Keratinocyte (primary cell): ENCODE results near the gene TBC1D16.

Experiments used
- EZH2 ChIP-seq: IDR thresholded peaks from one replicate; pipeline ENCODE4 v1.6.1; 2012; ENCODE audit warnings: inconsistent platforms, mild to moderate bottlenecking, low read length, moderate library complexity
- TF ChIP-seq, protein P1 (sequence below), 3 experiments: IDR thresholded peaks in 1 of 3; conservative IDR thresholded peaks in 1 of 3; optimal IDR thresholded peaks in 1 of 3; 2 replicates in 2 of 3; 3 replicates in 1 of 3; pipeline versions ENCODE3 to v1.5.1; 2011; ENCODE audit warnings: low read length in 3 of 3, mild to moderate bottlenecking in 3 of 3, moderate library complexity in 2 of 3, control low read depth in 1 of 3, inconsistent platforms in 1 of 3; ENCODE audit not compliant: insufficient read depth in 2 of 3; ENCODE audit errors: extremely low read depth in 1 of 3

DNA sequence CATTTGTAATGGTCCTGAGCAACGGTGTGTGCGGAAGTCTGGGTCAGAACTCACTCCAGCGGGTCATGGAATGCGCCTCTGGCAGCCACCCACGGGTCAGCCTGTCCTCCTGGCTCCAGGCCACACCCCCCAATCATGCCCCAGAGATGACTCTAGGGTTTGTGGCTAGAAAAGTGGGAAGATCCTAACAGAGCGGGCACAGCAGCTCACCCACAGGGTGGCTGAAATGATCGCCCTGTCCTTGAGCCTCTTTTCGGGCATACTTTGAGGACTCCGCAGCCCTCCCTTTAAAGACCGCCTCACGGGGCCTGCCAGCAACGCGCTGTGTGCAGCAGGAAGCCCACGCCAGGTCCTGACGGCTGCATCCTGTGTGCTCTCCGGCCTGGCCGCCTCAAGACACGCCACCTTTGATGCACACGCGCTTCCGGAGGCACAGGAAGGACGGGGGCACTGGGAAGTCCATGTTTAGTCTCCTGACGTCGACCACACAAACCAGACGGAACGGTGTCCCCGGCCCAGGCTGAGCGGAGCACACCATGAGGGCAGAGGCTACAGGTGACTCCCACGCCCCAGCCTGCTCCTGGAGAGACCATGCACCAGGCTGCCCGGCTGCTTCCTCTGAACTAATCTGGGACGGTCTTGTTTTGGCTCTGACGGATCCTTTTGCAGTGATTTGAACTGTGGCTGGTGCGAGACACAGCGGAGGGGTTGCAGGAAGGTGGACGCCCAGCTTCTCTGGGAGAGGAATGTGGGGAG, 92.9 kb downstream of the TBC1D16 start:
- TF ChIP-seq, protein P1, sequence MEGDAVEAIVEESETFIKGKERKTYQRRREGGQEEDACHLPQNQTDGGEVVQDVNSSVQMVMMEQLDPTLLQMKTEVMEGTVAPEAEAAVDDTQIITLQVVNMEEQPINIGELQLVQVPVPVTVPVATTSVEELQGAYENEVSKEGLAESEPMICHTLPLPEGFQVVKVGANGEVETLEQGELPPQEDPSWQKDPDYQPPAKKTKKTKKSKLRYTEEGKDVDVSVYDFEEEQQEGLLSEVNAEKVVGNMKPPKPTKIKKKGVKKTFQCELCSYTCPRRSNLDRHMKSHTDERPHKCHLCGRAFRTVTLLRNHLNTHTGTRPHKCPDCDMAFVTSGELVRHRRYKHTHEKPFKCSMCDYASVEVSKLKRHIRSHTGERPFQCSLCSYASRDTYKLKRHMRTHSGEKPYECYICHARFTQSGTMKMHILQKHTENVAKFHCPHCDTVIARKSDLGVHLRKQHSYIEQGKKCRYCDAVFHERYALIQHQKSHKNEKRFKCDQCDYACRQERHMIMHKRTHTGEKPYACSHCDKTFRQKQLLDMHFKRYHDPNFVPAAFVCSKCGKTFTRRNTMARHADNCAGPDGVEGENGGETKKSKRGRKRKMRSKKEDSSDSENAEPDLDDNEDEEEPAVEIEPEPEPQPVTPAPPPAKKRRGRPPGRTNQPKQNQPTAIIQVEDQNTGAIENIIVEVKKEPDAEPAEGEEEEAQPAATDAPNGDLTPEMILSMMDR (optimal IDR thresholded peaks at IDR 0.05 in 1 of 3, IDR thresholded peaks at IDR 0.05 in 1 of 3, conservative IDR thresholded peaks at IDR 0.05 in 1 of 3; ENCODE audit: extremely low read depth in 1 of 3, insufficient read depth in 2 of 3, low read length in 3 of 3): no peak
- no peak for TF ChIP-seq EZH2
